Measurements from ENCODE around the gene DNAH5. TPM values are rescaled to one million over a fixed set of nuclear protein-coding genes. Genes with fewer than 3 reads are reported as not detected.

DNAH5 gene
- total RNA-seq, 6 experiments from 2014 or later: 1.2 to 16.2 (median 3.4) TPM

GRCh38 chr5:13878357-13878756, 66.1 kb downstream of the DNAH5 start:
- TF ChIP-seq POLR2A (IDR thresholded peaks at IDR 0.05) (no peak), CTCF (IDR thresholded peaks at IDR 0.05) (no peak)

DNA sequence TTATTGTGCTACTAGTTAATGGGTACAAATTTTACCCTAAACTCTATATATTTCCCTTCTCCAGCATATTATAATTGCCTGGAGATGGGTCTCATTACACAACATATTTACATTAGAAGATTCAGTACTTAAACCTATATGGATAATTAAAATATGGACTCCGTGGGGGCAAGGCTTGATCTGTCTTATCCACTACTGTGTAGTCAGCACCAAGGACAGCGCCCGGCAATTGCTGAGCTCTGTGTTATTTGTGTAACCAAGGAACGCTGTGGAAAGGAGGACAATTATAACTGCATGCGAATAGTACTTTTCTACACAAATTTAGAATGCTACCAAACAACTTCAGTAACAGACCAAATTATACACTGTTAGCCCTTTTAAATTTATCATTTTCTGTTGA, 77.7 kb downstream of the DNAH5 start:
- H3K4me3 ChIP-seq: no peak overlapping the region
- ATAC-seq (peak in 3 of 4 donors; percentile 32 to 58 (median 49)), DNase-seq (peak in 1 of 3 donors; percentile 30)
- WGBS (ENCODE audit: insufficient coverage, low coverage, low lambda C conversion rate, missing lambda C conversion rate): 4% methylated on average over 5 of the region's 5 CpGs
- H3K4me1 ChIP-seq: no peaks in the 10 kb centered on the region
- intact Hi-C loops (cut with DNase I): no loop called here
- H3K36me3 ChIP-seq: peaks cover 0 to 2% (median 0%) of the 10 kb centered on the region in 4 donors
- H3K27me3 ChIP-seq: no peaks in the 10 kb centered on the region
- H3K9me3 ChIP-seq: no peaks in the 10 kb centered on the region
- no peak overlapping the region for H3K27ac ChIP-seq
- TF ChIP-seq POLR2A (IDR thresholded peaks at IDR 0.05): no peak
- TF ChIP-seq CTCF (IDR thresholded peaks at IDR 0.05): no peak

More at GRCh38 chr5:13878357-13878756, 66.1 kb downstream of the DNAH5 start:
- H3K4me1 ChIP-seq: no peaks in the 10 kb centered on the region
- intact Hi-C loops (cut with DNase I): no loop called here
- H3K36me3 ChIP-seq: peaks cover 0 to 3% (median 0%) of the 10 kb centered on the region in 4 donors
- no peak for ATAC-seq
- H3K27me3 ChIP-seq: no peaks in the 10 kb centered on the region
- 50% methylated on average over 2 of the region's 4 CpGs for WGBS (ENCODE audit: insufficient coverage, low coverage, low lambda C conversion rate, missing lambda C conversion rate)
- H3K9me3 ChIP-seq: no peaks in the 10 kb centered on the region
- H3K4me3 ChIP-seq: no peak overlapping the region
- no peak for DNase-seq
- no peak overlapping the region for H3K27ac ChIP-seq

DNA sequence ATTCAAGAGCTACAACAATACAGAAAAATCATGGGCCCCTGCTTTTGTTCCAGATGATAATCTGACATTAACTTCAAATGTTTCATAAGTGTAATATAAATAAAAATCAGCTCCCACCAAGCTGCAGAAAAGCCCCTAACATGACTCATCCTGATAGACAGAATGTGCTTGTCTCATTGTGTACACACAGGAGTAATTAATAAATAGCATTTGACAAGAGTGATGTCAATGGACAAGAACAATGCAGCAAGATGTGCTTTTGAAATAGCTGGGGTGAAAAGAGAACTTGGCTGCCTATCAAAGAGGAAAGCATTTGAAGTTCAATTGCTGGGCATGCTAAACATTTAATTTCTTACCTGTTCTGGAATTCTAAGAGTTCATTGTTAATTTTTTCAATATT, 79.2 kb downstream of the DNAH5 start:
- intact Hi-C loops (cut with DNase I): no loop called here
- Histone ChIP-seq H3K27me3 (no peaks in the 10 kb centered on the region), H3K27ac (no peak overlapping the region), H3K36me3 (peaks cover 0 to 2% (median 0%) of the 10 kb centered on the region in 4 donors), H3K9me3 (no peaks in the 10 kb centered on the region), H3K4me1 (no peaks in the 10 kb centered on the region), H3K4me3 (no peak overlapping the region)
- no peak for TF ChIP-seq CTCF (IDR thresholded peaks at IDR 0.05)
- no peak for DNase-seq
- no peak for ATAC-seq

DNA sequence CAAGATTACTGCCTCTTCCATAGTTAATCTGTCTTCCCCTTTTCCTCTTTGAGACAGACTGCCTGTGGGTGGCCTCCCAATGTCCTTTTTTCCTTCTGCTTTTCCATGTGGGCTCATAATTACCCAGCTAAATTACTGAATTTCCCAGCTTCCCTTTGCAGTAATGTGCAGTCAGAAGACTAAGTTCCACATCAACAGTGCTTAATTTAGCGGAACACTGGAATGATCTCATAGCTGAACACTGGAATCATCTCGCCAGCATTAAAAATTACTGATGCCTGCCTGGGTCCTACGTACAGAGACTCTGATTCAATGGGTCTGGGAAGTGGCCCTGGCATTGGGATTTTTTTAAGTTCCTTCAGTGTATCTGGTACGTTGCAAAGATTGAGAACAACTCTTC, 84.3 kb downstream of the DNAH5 start:
- TF ChIP-seq POLR2A (IDR thresholded peaks at IDR 0.05) (no peak), CTCF (IDR thresholded peaks at IDR 0.05) (no peak)
- no peak overlapping the region for H3K27ac ChIP-seq
- H3K4me1 ChIP-seq: no peaks in the 10 kb centered on the region
- 57% methylated on average over 4 of the region's 4 CpGs for WGBS (ENCODE audit: insufficient coverage, low coverage, low lambda C conversion rate, missing lambda C conversion rate)
- DNase-seq (no peak), ATAC-seq (no peak)
- intact Hi-C loops (cut with DNase I): no loop called here
- no peaks in the 10 kb centered on the region for H3K27me3 ChIP-seq
- peaks cover 0 to 3% (median 0%) of the 10 kb centered on the region in 4 donors for H3K9me3 ChIP-seq
- H3K4me3 ChIP-seq: no peak overlapping the region
- peaks cover 0 to 2% (median 0%) of the 10 kb centered on the region in 4 donors for H3K36me3 ChIP-seq

Data from right lobe of liver (tissue), 6 donors.